Globus pallidus (tissue), 1 donor: Measurements from ENCODE around the gene TAF4.
"Not testable (repeated sequence)": the region's sequence is repeated elsewhere in the genome, so short reads cannot be mapped to it uniquely, and the experiment has no call there.

Source experiments
- DNase-seq: peaks from one replicate; pipeline ENCODE4 v3.0.0-alpha.2; 2015; ENCODE audit warnings: low spot score

TAF4 gene

DNA sequence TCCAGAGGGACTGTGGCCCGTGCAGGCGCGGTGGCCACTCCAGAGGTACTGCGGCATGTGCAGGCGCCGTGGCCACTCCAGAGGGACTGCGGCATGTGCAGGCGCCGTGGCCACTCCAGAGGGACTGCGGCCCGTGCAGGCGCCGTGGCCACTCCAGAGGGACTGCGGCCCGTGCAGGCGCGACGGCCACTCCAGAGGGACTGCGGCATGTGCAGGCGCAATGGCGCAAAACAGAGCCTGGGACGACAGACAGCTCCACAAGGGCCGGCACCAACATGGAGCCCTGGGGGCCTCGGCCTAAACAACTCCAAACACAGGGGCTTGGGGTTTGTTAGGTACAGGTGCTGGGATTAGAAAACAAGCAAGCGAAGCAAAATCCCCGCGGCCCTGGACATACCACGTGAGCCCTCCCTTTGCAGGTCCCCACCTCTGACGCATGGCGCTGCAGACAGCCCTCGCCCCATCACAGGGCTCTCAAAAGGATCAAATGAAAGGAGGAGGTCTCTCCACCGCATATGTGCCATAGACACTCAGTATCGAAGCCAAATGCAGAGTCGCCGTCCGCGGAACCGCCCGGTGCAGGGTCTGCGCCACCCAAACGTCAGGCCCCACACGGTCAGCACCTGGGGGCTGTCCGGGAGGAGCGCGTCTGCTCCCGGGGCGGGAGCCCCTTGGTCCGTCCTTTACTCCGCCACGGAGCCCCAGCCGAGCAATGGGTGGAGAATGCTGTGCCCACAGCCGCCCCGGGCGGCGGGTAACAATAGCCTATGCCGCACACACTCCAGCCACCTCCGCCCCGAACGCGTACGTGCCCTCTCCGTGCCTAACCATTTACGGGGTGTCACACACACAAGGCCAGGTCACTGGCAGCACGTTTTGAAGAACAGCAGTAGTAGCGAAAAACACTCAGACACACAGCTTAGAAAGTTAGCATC lies 85.7 kb downstream of the TAF4 start:
- DNase-seq: no peak

DNA sequence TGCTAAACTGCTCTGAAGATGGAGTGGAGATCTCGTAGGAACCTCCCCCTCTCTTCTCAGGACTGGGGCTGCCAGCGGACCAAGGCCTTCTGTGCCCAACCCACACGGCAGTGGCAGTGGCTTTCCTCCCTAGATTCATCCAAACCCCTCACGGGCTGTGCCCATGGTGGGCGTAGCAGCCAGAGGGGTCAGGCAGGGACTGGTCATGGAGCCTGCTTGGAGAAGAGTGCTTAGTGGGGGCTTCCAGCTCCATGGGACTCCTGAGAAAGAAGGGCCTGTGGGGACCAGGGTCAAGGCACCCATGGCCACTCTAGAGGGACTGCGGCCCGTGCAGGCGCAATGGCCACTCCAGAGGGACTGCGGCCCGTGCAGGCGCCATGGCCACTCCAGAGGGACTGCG lies 86.6 kb downstream of the TAF4 start:
- no peak for DNase-seq

DNA sequence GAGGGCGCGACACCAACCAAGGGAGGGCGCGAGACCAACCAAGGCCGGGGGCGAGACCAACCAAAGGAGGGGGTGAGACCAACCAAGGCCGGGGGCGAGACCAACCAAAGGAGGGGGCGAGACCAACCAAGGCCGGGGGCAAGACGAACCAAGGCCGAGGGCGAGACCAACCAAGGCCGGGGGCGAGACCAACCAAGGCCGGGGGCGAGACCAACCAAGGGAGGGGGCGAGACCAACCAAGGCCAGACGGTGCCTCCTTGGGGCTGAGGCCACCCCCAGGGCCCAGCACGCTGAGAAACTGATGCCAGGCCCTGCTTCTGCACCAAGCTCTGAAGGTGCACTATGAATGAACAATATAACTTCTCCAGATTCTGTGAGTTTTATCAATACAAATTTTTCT lies 87.2 kb downstream of the TAF4 start:
- DNase-seq: no peak

- DNase-seq: no peak
Observed at GRCh38 chr20:61977419-61977786, 88.3 kb downstream of the TAF4 start.

DNA sequence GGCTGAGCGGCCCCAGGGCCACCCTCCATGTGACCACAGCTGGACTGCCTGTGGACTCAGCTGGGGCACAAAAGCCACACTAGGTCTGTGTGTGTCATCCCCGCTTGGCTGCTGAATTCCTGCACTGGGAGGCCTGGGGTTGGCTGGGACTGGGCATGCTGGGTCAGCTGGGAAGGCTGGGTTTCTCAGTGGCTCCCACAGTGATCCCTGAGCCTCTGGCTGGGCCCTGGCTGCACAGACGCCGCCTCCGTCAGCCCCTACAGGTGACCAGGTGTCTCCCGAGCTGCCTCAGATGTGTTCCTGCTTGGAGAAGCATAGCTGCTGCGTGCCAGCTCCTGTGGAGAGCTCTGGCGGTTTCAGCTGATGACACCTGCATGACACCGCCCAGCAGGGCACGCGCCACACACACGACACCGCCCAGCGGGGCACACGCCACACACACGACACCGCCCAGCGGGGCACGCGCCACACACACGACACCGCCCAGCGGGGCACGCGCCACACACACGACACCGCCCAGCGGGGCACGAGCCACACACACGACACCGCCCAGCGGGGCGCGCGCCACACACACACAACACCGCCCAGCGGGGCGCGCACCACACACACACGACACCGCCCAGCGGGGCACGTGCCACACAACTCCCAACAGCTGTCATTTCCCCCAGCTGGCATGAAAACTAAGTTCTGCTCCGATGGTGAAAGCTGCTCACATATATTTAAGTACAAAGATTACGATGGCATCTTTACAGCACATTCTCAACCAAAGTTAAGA lies 88.8 kb downstream of the TAF4 start:
- peak; percentile 37 for DNase-seq

- DNase-seq: no peak
Observed at GRCh38 chr20:61976263-61976643, 89.4 kb downstream of the TAF4 start.

DNA sequence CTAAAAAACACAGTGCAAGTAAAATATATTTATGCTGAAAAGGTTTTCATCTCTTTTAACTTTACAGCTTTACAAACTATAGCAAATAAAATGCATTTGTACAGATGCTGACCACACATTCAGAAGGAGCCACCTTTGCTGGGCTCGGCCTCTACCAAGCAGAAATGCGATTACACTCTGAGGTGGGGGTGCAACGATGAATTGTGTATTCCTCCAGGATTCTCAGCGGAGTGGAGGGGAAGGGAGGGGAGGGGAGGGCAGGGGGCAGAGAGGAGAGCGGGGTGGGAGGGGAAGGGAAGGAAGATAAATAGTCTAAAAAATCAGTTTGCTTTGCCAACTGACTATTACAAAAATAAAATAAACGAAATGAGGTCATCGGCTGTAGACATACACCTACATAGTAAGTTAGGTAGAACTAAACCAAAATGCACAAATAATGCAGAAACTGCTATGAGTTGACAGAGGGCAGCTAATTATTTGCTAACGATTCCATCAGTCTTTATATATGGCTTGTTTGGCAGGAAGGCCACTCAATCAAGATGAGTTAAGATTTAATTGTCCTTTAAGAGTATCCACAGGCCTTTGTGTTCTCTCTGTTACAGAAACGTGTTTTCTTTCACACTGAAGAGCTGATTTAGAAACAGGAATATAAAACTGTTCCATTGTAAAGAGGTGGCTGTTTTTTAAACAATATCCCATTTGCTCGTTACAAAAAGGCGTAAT lies 90.1 kb downstream of the TAF4 start:
- DNase-seq: no peak

DNA sequence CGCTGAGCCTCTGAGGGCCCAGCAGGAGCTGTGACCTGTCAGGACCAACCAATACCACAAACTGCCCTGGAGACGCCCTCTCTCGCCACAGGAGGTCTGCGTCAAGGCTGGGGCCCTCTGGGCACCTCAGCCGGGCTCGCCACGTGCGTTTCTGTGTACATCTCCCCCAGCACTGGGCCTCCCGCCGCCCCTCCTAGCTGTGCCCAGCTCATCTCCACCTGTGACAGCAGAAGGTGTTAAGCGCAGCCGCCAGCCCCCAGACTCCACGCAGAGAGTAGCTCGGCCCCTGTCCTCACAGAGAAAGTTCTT lies 91.4 kb downstream of the TAF4 start:
- no peak for DNase-seq

DNA sequence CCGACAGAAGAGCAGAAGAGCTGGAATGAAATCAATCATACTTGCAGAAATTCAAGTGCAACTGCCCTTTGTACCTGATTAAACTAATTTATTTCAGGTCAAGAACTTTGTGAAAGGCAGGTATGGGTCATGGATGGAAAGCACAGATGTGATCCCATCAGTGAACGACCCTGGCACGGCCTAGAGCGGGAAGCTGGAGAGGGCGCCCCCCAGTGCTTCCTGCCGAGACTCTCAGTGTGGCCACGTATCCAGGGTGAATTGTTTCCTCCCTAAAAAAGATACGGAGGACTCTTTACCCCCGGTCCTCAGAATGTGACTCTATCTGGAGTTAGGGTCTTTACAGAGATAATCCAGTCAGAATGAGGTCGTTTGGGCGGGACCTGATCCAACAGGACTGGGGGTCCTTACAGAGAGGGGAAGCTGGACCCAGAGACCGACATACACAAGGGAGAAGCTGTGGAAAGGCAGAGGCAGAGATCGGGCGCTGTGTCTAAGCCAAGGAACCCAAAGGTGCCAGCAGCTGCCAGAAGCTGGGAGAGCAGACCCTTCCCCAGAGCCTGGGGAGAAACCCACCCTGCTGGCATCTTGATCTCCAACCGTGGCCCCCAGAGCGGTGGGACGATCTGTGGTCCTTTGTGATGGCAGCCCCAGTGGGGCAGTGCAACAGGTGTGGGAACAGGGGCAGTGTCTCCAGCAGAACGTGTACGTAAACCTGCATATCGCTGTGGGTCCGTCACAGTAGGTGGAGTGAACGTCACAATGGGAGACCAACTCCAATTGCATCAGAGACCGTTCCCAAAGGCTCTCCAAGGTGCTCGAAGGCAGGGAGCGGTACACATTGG lies 91.9 kb downstream of the TAF4 start:
- DNase-seq: no peak

DNA sequence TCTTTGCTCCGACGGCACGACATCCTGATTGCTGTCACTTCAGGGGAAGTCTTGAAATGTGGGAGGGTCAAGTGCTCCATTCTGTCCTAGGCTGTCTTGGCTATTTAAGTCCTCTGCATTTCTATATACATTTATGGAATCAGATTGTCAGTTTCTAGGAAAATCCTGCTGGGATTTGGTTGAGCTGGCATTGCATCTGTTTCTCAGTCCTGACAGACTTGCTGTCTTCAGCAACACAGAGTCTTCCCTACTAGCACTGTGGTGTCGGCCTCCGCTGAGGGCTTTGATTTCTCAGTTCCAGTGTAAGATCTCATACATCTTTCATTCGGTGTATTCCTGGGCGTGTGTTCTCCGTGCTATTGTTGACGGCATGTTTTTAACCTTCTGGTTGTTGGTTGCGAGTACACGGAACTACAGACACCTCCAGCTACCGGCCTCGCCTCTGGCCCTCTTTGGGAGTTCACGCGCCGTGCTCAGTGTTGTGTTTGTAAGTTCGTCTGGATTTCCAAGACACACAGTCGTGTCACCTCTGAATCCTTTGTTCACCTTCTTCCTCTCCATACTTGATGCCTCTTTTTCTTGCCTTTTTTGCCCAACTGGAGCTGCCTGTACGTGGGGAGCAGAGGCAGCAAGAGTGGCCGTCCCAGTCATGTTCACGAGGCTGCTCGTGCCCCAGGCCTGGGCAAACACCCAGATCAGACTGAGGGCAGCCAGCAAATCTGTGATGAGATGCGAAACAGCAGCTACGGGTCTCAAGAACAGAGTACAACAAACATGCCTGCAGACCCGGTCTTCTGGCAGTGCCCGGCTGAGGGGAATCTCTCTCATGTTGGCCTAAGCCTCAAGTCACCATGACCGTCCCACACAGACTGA lies 92.8 kb downstream of the TAF4 start:
- no peak for DNase-seq

DNA sequence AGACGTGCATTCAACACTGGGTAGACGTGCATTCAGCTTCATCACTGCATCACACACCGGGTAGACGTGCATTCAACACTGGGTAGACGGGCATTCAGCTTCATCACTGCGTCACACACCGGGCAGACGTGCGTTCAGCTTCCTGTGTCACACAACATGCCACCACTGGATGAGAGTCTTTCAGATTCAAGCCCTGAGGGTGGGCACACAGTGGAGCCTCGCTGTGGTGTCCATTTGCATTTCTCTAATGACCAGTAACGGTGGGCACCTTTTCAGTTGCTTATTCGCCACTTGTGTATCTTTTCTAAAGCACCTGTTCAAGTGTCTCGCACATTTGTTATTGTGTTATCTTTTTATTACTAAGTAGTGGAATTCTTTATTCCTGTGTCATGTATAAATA lies 94.1 kb downstream of the TAF4 start:
- not testable (repeated sequence) for DNase-seq

- DNase-seq: peak; percentile 80
Observed at GRCh38 chr20:61970357-61970756, 95.3 kb downstream of the TAF4 start.

DNA sequence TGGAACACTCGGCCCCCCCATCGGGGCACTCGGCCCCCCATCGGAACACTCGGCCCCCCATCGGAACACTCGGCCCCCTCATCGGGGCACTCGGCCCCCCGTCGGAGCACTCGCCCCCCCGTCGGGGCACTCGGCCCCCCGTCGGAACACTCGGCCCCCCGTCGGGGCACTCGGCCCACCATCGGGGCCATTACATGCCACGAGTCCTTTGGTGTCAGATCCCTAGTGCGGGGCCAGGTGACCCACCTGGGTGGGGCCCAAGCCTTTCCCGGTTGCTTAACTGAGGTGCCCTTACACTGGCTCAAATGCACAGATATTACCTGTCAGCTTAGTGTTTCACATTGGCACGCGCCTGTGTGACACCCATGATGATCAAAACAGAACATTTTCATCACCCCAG lies 95.9 kb downstream of the TAF4 start:
- no peak for DNase-seq

- DNase-seq: no peak
Observed at GRCh38 chr20:61968932-61969331, 96.7 kb downstream of the TAF4 start.

DNA sequence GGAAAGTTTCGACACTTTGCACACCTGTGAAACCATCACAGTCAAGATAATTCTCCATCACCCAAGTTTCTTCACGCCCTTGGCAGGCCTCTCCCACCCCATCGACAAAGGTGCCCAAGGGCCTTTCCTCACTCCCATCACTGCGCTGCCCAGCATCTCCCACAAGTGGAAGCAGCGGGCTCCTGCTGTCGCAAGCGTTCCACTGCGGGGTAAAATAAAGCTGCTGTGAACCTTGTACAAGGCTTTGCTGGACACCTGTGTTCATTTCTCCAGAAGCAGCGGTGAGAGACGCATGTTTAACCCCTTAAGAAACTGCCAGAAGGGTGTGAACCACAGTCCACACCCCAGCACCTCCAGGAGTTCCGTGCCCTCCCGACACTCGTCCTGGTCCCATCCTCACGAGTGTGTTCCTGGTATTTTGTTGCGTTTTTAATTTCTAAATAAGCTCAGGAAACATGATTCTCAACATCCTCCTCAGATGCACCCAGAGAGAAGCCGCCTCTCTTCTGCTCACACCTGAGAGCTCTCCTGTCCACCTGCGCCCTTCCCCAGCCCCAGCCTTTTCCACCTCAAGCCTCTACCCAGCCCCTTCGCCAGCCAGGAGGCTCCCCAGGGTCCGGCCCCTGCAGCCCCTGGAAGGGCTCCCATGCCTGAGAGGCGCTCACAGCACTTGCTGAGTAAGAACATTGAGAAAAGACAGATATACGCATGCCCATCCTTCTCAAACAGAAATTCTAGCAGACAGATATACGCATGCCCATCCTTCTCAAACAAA lies 97.5 kb downstream of the TAF4 start:
- DNase-seq: no peak

GRCh38 chr20:61967300-61967699 lies 98.4 kb downstream of the TAF4 start:
- DNase-seq: no peak

DNA sequence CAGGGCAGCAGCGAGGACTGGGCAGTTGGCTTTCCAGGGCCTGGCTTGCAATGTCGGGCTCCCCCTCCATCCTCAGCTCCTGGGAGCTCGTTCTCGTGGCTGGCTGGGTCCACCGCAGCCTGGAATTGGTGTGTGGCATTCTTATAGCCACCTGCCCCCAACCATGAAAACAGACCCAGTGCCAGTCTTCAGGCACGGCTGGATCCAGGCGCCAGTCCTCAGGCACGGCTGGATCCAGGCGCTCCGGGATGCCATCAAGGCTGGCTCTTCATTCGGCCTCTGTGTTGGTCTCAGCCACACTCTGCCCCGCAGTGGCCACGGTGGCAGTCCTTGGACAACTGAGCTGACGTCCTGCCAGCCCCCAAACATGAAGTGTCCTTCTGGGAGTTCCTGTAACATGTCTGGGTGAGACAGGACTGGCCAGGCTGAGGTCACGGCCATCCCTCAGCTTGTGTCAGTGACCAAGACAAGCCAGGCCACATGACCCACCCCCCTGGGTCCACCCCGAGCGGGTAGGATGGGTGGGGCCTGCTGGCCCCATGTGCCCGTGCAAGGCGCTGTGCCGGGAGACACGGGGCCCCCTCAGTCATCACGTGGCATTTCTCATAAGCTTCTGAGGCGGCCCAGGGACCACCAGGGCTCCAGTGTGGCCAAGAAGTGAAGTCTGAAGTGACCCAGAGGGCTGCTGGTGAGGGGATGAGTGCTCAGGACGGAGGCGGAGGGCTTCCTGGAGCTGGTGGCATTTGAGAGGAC lies 99.0 kb downstream of the TAF4 start:
- DNase-seq: no peak

DNA sequence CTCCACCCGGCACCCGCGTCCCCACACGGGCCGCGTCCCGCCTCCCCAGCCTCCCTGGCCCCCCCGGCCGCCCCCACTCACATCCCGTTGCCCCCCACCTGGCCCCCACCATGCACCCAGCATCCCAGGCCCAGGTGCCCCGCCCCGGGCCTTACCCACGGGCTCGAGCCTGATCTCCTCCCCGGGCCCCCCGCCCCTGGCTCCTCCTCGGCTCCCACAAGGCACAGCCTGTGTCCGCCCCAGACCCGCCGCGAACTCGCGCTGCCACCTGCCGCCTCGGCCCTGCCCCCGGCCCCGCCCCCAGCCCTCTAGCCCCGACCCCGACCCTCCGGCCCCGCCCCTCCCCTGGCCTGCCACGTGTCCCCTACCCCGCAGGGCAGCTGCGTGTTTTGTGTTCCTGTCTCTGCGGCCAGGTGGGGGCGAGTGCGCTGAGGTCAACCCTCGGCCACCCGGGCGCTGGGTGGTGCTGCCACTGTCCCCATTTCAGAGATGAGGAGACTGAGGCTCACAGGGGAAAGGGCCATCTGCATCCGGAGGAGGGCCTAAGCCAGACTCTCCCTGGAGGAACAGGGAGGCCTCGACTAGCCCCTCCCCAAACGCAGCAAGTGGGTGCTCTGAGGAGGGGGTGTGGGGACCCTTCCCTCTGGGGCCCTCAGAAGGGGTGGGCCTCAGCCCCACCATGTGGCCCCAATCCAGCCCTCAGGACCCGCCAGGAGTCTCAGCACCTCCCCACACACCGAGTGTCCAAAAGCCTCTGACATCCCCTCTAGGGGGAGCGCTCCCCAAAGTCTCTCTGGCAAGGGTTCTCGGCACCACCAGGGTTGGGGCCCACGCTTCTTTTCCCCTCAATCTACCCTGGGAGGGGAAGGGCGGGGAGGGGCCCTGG lies 99.8 kb downstream of the TAF4 start:
- DNase-seq: no peak
